GM12864 (cell line): ENCODE results near the gene MACROD2.

ENCODE experiments used
- DNase-seq: peaks from one replicate; pipeline ENCODE4 v3.0.0-alpha.2; 2011; ENCODE audit warnings: low read depth
- H3K4me3 ChIP-seq: 2 replicates; pipeline ENCODE4 v1.5.1; 2011; ENCODE audit warnings: mild to moderate bottlenecking, low read depth, low read length, control low read depth
- CTCF ChIP-seq: IDR thresholded peaks from 2 replicates; pipeline ENCODE4 v1.5.1; 2011; ENCODE audit warnings: low read depth, mild to moderate bottlenecking, moderate library complexity, low read length, control low read depth, inconsistent platforms; ENCODE audit errors: missing control alignments

Gene MACROD2

GRCh38 chr20:14953736-14954135 lies 958.4 kb downstream of the MACROD2 start:
- no peak for DNase-seq

GRCh38 chr20:14955399-14955798 lies 960.1 kb downstream of the MACROD2 start:
- no peak for DNase-seq
- no peak overlapping the region for H3K4me3 ChIP-seq
- no peak for TF ChIP-seq CTCF

More at GRCh38 chr20:14953736-14954135, 958.4 kb downstream of the MACROD2 start:
- H3K4me3 ChIP-seq: no peak overlapping the region
- no peak for TF ChIP-seq CTCF

- TF ChIP-seq CTCF: no peak
- DNase-seq: no peak
- H3K4me3 ChIP-seq: no peak overlapping the region
These were observed 960.7 kb downstream of the MACROD2 start for GRCh38 chr20:14956026-14956425.

GRCh38 chr20:14956538-14956937 lies 961.2 kb downstream of the MACROD2 start:
- no peak for DNase-seq
- no peak for TF ChIP-seq CTCF
- no peak overlapping the region for H3K4me3 ChIP-seq

- DNase-seq: no peak
- H3K4me3 ChIP-seq: no peak overlapping the region
- no peak for TF ChIP-seq CTCF
These were observed 962.1 kb downstream of the MACROD2 start for GRCh38 chr20:14957402-14957801.

- H3K4me3 ChIP-seq: no peak overlapping the region
- no peak for TF ChIP-seq CTCF
- no peak for DNase-seq
These were observed 963.3 kb downstream of the MACROD2 start for GRCh38 chr20:14958626-14959025.
